Stimulated activated CD8-positive, alpha-beta memory T cell treated with anti-CD3 and anti-CD28 coated beads, Interleukin-4, amount 100 ng/mL, for 1 hour (primary cell): ENCODE data around the gene FBXW10B.
"Not testable (repeated sequence)": the region's sequence is repeated elsewhere in the genome, so short reads cannot be mapped to it uniquely, and the experiment has no call there.

ENCODE experiments used
- DNase-seq, 2 donors: peaks; one replicate each; pipeline ENCODE4 v3.0.0-alpha.2; 2020; ENCODE audit warnings: low read depth in 2 of 2, low spot score in 1 of 2

Gene FBXW10B, protein sequence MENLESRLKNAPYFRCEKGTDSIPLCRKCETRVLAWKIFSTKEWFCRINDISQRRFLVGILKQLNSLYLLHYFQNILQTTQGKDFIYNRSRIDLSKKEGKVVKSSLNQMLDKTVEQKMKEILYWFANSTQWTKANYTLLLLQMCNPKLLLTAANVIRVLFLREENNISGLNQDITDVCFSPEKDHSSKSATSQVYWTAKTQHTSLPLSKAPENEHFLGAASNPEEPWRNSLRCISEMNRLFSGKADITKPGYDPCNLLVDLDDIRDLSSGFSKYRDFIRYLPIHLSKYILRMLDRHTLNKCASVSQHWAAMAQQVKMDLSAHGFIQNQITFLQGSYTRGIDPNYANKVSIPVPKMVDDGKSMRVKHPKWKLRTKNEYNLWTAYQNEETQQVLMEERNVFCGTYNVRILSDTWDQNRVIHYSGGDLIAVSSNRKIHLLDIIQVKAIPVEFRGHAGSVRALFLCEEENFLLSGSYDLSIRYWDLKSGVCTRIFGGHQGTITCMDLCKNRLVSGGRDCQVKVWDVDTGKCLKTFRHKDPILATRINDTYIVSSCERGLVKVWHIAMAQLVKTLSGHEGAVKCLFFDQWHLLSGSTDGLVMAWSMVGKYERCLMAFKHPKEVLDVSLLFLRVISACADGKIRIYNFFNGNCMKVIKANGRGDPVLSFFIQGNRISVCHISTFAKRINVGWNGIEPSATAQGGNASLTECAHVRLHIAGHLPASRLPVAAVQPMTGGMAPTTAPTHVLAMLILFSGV

GRCh38 chr17:15619331-15620058, at the start of gene FBXW10B:
TSS of gene FBXW10B (minus strand) at chr17:15619704. CDS start at chr17:15619512, 192 bp downstream.
- DNase-seq, result not testable (repeated sequence)

DNA sequence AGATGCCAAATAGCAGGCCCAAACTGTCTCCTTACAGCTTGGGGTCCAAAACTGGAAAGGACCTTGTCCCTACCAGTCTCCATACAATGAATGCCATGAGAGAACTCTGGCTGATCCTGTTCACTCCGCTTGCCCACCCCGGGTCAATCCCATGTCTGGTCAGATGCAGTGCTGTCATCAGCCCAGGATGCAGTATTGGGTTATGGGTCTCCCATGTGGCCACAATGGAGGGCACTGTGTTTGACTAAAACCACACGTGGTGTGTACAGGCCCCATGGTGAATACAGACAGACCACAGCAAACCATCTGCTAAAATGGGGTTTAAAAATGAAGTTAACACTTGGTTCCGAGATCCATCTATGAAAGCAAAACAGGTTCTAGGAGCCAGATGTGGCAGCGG, 44.2 kb upstream of the FBXW10B start:
- no peak for DNase-seq

- DNase-seq, result no peak
Observed at GRCh38 chr17:15663176-15663575, 43.7 kb upstream of the FBXW10B start.

- no peak for DNase-seq
Observed at GRCh38 chr17:15662681-15663080, 43.2 kb upstream of the FBXW10B start.

DNA sequence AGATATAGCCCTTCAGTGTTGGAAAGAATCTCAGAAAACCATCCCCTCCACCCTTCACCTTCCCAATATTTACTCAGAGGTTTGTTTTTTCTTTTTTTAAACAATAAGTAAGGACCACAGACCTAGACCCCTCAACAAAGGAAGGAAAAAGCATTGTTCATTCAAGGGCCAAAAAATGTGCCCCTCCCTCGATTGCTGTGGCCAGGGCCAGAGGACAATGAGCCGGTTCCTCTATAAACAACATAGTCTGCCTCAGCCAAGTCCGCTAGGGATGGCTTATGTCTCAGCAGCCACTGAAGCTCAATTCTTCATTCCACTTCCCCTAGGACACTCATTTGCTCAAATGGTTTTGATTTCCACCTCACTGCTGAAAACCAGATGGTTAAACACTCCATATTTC, 40.6 kb upstream of the FBXW10B start:
- DNase-seq, result no peak

- no peak for DNase-seq
Observed at GRCh38 chr17:15659663-15660062, 40.2 kb upstream of the FBXW10B start.

DNA sequence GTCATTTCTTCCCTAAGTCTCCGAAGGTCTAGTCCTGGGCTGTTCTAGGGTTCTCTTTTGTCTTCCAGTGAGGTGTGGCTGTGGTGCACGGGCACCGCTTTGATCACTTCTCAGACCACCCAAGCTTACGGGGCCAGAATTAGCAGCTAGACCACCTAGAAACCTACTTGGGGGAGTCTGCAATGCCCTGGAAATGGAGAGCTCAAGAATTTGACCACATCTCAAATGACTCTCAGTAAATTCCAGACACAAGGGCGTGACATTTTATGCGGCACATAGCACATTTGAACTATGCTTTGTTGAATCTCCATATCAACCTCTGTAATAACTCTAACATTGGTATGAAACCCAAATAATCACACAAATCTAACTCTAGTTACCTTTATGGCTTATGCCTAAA, 39.7 kb upstream of the FBXW10B start:
- no peak for DNase-seq

- no peak for DNase-seq
Observed at GRCh38 chr17:15658296-15658695, 38.8 kb upstream of the FBXW10B start.

GRCh38 chr17:15657868-15658267, 38.4 kb upstream of the FBXW10B start:
- DNase-seq, result no peak

GRCh38 chr17:15654886-15655561, 35.5 kb upstream of the FBXW10B start:
- no peak for DNase-seq

DNA sequence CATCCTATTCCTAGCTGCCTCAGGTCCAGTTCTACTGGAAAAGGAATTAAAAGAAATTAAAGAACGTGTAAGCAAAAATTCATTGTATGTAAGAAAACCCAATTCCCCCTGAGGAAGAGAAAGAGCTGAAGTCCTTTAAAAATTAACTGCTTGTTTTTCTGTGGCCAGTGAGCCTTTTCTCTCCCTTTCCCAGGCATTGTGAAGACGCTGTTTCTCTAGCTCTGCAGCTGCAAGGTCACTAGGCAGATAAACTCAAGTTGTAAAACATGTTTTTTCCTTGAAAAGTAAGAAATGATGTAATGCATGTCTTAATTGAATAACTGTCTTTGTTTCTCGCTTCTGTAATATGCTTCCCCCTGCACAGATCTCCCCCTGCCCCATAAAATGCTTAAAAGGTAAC, 34.9 kb upstream of the FBXW10B start:
- DNase-seq, result not testable (repeated sequence)

DNA sequence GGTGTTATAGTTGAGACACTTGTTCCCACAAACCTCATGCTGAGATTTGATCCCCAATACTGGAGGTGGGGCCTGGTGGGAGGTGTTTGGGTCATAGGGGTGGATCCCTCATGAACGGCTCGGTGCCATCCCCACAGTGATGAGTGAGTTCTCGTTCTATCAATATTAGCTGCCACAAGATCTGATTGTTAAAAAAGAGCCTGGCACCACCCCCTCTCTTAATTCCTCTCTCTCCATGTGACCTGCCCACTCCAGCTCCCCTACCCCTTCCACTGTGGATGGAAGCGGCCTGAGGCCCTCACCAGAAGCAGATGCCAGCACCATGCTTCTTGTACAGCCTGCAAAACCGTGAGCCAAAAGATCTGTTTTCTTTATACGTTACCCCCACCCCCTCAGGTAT, 33.5 kb upstream of the FBXW10B start:
- no peak for DNase-seq

GRCh38 chr17:15651583-15652110, 32.1 kb upstream of the FBXW10B start:
- DNase-seq, result no peak

GRCh38 chr17:15650741-15651582, 31.5 kb upstream of the FBXW10B start:
- DNase-seq, result no peak

- DNase-seq, result no peak
Observed at GRCh38 chr17:15649861-15650421, 30.4 kb upstream of the FBXW10B start.

DNA sequence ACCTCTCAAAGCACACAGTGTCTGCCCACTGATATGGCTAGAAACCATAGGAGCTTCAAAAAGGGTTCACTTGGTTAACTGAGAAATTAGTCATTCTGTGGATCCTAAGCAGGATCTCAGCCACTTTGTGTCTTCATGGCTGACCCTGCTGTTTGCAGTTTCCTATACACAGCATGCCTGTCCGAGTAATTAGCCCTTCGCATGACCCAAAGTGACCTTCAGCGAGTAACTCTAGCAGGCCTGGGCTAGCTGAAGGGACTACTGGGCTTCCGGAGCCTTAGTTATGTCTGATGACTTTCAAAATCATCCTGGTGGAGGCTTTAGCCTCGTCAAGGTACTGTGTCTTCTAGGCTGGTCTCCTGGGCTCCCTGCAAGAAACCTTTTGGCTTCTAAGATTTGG, 28.9 kb upstream of the FBXW10B start:
- no peak for DNase-seq

GRCh38 chr17:15645942-15646312, 26.4 kb upstream of the FBXW10B start:
- DNase-seq, result not testable (repeated sequence)

GRCh38 chr17:15645099-15645941, 25.8 kb upstream of the FBXW10B start:
- not testable (repeated sequence) for DNase-seq
